C4-2B (cell line): ENCODE data around the gene SLC6A13.

Source experiments
- ZFX ChIP-seq: fragments of 450-650 bp; IDR thresholded peaks from 2 replicates; pipeline ENCODE4 v1.6.1; 2017
- TF ChIP-seq, protein P1 (sequence below): fragments of 450-650 bp; conservative IDR thresholded peaks from 2 replicates; pipeline ENCODE4 v1.5.1; 2017; ENCODE audit warnings: mild to moderate bottlenecking

- TF ChIP-seq, protein P1, sequence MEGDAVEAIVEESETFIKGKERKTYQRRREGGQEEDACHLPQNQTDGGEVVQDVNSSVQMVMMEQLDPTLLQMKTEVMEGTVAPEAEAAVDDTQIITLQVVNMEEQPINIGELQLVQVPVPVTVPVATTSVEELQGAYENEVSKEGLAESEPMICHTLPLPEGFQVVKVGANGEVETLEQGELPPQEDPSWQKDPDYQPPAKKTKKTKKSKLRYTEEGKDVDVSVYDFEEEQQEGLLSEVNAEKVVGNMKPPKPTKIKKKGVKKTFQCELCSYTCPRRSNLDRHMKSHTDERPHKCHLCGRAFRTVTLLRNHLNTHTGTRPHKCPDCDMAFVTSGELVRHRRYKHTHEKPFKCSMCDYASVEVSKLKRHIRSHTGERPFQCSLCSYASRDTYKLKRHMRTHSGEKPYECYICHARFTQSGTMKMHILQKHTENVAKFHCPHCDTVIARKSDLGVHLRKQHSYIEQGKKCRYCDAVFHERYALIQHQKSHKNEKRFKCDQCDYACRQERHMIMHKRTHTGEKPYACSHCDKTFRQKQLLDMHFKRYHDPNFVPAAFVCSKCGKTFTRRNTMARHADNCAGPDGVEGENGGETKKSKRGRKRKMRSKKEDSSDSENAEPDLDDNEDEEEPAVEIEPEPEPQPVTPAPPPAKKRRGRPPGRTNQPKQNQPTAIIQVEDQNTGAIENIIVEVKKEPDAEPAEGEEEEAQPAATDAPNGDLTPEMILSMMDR: no peak
- no peak for TF ChIP-seq ZFX
Measured at GRCh38 chr12:190881-191280, 71.8 kb downstream of the SLC6A13 start.
